K562 (cell line): Measurements from ENCODE around the gene PI4K2A. TPM values are rescaled to one million over a fixed set of nuclear protein-coding genes. Genes with fewer than 3 reads are reported as not detected.

Experiments
- ATAC-seq: fragments of 200-7000 bp; cut with Tn5 transposase; 3 replicates; pipeline ENCODE4 v1.9.1; 2020; ENCODE audit warnings: moderate library complexity
- BruUV-seq: library from RNA; stranded (reverse); fragments of 400-500 nt; replicated peaks from 2 replicates; lab custom pipeline; 2021; lab: Mats Ljungman, UMichigan
- CTCF ChIA-PET: fragments of 300-600 bp; formaldehyde crosslinking; extraction: SDS; loops from one replicate; lab custom pipeline; 2021; ENCODE audit warnings: low intra/inter-chr PET ratio; lab: Yijun Ruan, JAX
- POLR2A ChIA-PET: fragments of 300-600, 350-650 bp; sonication (Branson Sonifier 250); formaldehyde crosslinking; extraction: SDS; loops from one replicate; lab custom pipeline; 2021; ENCODE audit warnings: antibody characterized with exemption, inconsistent platforms; lab: Yijun Ruan, JAX
- DNase-seq, 4 experiments: peaks; one replicate each; pipeline versions ENCODE4 v3.0.0 to v3.0.0-alpha.2; 2011 to 2018; ENCODE audit warnings: low spot score in 3 of 4, mixed read lengths in 3 of 4; ENCODE audit errors: extremely low read depth in 1 of 4
- FAIRE-seq: peaks from 2 replicates; lab custom pipeline; 2011; peaks lifted over from hg19 to GRCh38; lab: Jason Lieb, UNC
- H2AFZ ChIP-seq: 2 replicates; pipeline ENCODE4 v1.6.0; 2011; ENCODE audit warnings: low read depth, low read length, control low read depth, inconsistent platforms
- H3K27ac ChIP-seq: fragments of 200-600 bp; 3 replicates; pipeline ENCODE4 v1.8.0; 2011; ENCODE audit warnings: low read depth, mild to moderate bottlenecking, control low read depth, inconsistent platforms, low read length, moderate library complexity, mixed read lengths; ENCODE audit errors: extremely low read depth
- H3K27me3 ChIP-seq, 2 experiments: fragments of 300-600 bp in 1 of 2; 2 replicates in 1 of 2; 3 replicates in 1 of 2; pipeline versions ENCODE4 v1.6.0 to v1.8.0; 2011; ENCODE audit warnings: inconsistent platforms in 2 of 2, low read length in 2 of 2, mild to moderate bottlenecking in 1 of 2, mixed read lengths in 1 of 2, moderate library complexity in 1 of 2; ENCODE audit not compliant: control insufficient read depth in 2 of 2, insufficient read depth in 2 of 2
- H3K36me3 ChIP-seq: fragments of 300-600 bp; 3 replicates; pipeline ENCODE4 v1.8.0; 2011; ENCODE audit warnings: mild to moderate bottlenecking, low read length, inconsistent platforms; ENCODE audit not compliant: control insufficient read depth, insufficient read depth
- H3K4me1 ChIP-seq, 2 experiments: fragments of 200-600 bp in 1 of 2; replicated peaks in 1 of 2; 2 replicates in 1 of 2; 3 replicates in 1 of 2; pipeline versions ENCODE4 v1.5.1 to v1.8.0; 2011; ENCODE audit warnings: inconsistent platforms in 2 of 2, low read length in 2 of 2, mild to moderate bottlenecking in 1 of 2, mixed read lengths in 1 of 2, moderate library complexity in 1 of 2; ENCODE audit not compliant: control insufficient read depth in 2 of 2, insufficient read depth in 2 of 2
- H3K4me2 ChIP-seq: 2 replicates; pipeline ENCODE4 v1.6.1; 2011; ENCODE audit warnings: low read length, control low read depth, inconsistent platforms, mixed read lengths; ENCODE audit not compliant: insufficient read depth
- H3K4me3 ChIP-seq: fragments of 200-600 bp; sonication (generic), shearing (Covaris generic); 2 replicates; pipeline ENCODE4 v1.5.1; 2016; ENCODE audit warnings: control low read depth, inconsistent platforms
- H3K79me2 ChIP-seq: fragments of 200-600 bp; 3 replicates; pipeline ENCODE4 v1.8.0; 2011; ENCODE audit warnings: low read length, inconsistent platforms; ENCODE audit not compliant: control insufficient read depth, insufficient read depth
- H3K9ac ChIP-seq, 2 experiments: 2 replicates each; pipeline versions ENCODE4 v1.6.0 to v1.6.1; 2011; ENCODE audit warnings: low read depth in 2 of 2, low read length in 2 of 2, control low read depth in 1 of 2, inconsistent platforms in 1 of 2, mild to moderate bottlenecking in 1 of 2, mixed read lengths in 1 of 2; ENCODE audit not compliant: insufficient read depth in 1 of 2
- H3K9me1 ChIP-seq: one replicate; pipeline ENCODE4 v1.6.0; 2011; ENCODE audit warnings: inconsistent platforms, mild to moderate bottlenecking, low read length, moderate library complexity; ENCODE audit not compliant: control insufficient read depth, insufficient read depth
- H3K9me3 ChIP-seq: replicated peaks from 2 replicates; pipeline ENCODE4 v1.5.1; 2011; ENCODE audit warnings: low read depth, low read length, inconsistent platforms; ENCODE audit not compliant: control insufficient read depth, insufficient read depth
- H4K20me1 ChIP-seq: replicated peaks from 2 replicates; pipeline ENCODE4 v1.6.1; 2011; ENCODE audit warnings: low read length, inconsistent platforms, mixed read lengths; ENCODE audit not compliant: control insufficient read depth, insufficient read depth
- ASH1L ChIP-seq: fragments of 450-650 bp; IDR thresholded peaks from 2 replicates; pipeline ENCODE4 v1.6.1; 2018; ENCODE audit warnings: borderline replicate concordance, mild to moderate bottlenecking, low read depth; ENCODE audit not compliant: partially characterized antibody
- BDP1 ChIP-seq: IDR thresholded peaks from 3 replicates; pipeline ENCODE4 v1.6.1; 2011; ENCODE audit not compliant: insufficient read length, insufficient read depth
- C11orf30 ChIP-seq: fragments of 450-650 bp; IDR thresholded peaks from 2 replicates; pipeline ENCODE4 v1.6.1; 2016; ENCODE audit warnings: low read depth, mild to moderate bottlenecking
- CBX5 ChIP-seq: IDR thresholded peaks from 2 replicates; pipeline ENCODE4 v1.6.1; 2014; ENCODE audit warnings: low read depth, borderline replicate concordance
- CTCF ChIP-seq, 3 experiments: IDR thresholded peaks in 2 of 3; conservative IDR thresholded peaks in 1 of 3; 2 replicates each; pipeline ENCODE4 v1.5.1; 2011 to 2012; ENCODE audit warnings: low read length in 3 of 3, mild to moderate bottlenecking in 3 of 3, control low read depth in 2 of 3, improper control_type of control experiment in 1 of 3, inconsistent platforms in 1 of 3, low read depth in 1 of 3, mixed read lengths in 1 of 3, moderate library complexity in 1 of 3; ENCODE audit not compliant: insufficient read depth in 2 of 3
- DACH1 ChIP-seq: fragments of 450-650 bp; IDR thresholded peaks from 2 replicates; pipeline ENCODE4 v1.6.1; 2018; ENCODE audit not compliant: partially characterized antibody
- EHMT2 ChIP-seq: fragments of 450-650 bp; IDR thresholded peaks from 2 replicates; pipeline ENCODE4 v1.6.1; 2018; ENCODE audit warnings: antibody characterized with exemption
- EP400 ChIP-seq: fragments of 450-650 bp; IDR thresholded peaks from 2 replicates; pipeline ENCODE4 v1.6.1; 2017; ENCODE audit warnings: antibody characterized with exemption, mild to moderate bottlenecking, moderate library complexity
- ESRRB ChIP-seq: fragments of 250-450 bp; sonication (Bioruptor Pico); IDR thresholded peaks from 2 replicates; pipeline ENCODE4 v1.5.0; 2020; ENCODE audit warnings: mild to moderate bottlenecking, moderate library complexity, borderline replicate concordance
- HDAC1 ChIP-seq, 2 experiments: fragments of 450-650 bp; IDR thresholded peaks; 2 replicates each; pipeline ENCODE4 v1.6.1; 2016 to 2017; ENCODE audit warnings: inconsistent platforms in 1 of 2, mild to moderate bottlenecking in 1 of 2, moderate library complexity in 1 of 2
- KDM5B ChIP-seq: fragments of 200-600 bp; sonication (generic); IDR thresholded peaks from 2 replicates; pipeline ENCODE4 v1.6.1; 2012; ENCODE audit warnings: low read depth, mild to moderate bottlenecking, moderate library complexity, low read length, control low read depth, inconsistent platforms; ENCODE audit not compliant: insufficient replicate concordance
- MAFG ChIP-seq: fragments of 450-650 bp; conservative IDR thresholded peaks from 2 replicates; pipeline ENCODE4 v1.6.1; 2016; ENCODE audit warnings: missing genetic modification characterization, missing compliant biosample characterization
- MNT ChIP-seq, 2 experiments: fragments of 450-650 bp; conservative IDR thresholded peaks; 2 replicates each; pipeline ENCODE4 v1.6.1; 2017; ENCODE audit warnings: mild to moderate bottlenecking in 2 of 2, moderate library complexity in 2 of 2
- NFE2 ChIP-seq: IDR thresholded peaks from 2 replicates; pipeline ENCODE4 v1.6.1; 2014; ENCODE audit warnings: antibody characterized with exemption, low read depth
- NFIX ChIP-seq: fragments of 250-450 bp; sonication (Bioruptor Pico); IDR thresholded peaks from 2 replicates; pipeline ENCODE4 v1.4.0; 2020; ENCODE audit warnings: low read depth, mild to moderate bottlenecking, moderate library complexity
- NFXL1 ChIP-seq: fragments of 450-650 bp; formaldehyde crosslinking; IDR thresholded peaks from 2 replicates; pipeline ENCODE4 v1.4.0; 2021; ENCODE audit warnings: mild to moderate bottlenecking
- NR2C1 ChIP-seq, 2 experiments: fragments of 450-650 bp; IDR thresholded peaks; 2 replicates each; pipeline ENCODE4 v1.6.1; 2017; ENCODE audit warnings: mild to moderate bottlenecking in 2 of 2, antibody characterized with exemption in 1 of 2, inconsistent platforms in 1 of 2, missing compliant biosample characterization in 1 of 2, missing genetic modification characterization in 1 of 2
- SMARCC2 ChIP-seq: fragments of 450-650 bp; IDR thresholded peaks from 2 replicates; pipeline ENCODE4 v1.6.1; 2017; ENCODE audit warnings: antibody characterized with exemption, moderate library complexity, mild to moderate bottlenecking, low read depth
- TCF3 ChIP-seq: sonication (generic); formaldehyde crosslinking; IDR thresholded peaks from 2 replicates; pipeline ENCODE4 v1.4.0; 2020; ENCODE audit warnings: mild to moderate bottlenecking, missing genetic modification reagents
- ZFP36 ChIP-seq: fragments of 150-350 bp; IDR thresholded peaks from 2 replicates; pipeline ENCODE4 v1.6.1; 2018; ENCODE audit warnings: low read length, low read depth; ENCODE audit not compliant: partially characterized antibody
- ZNF3 ChIP-seq: fragments of 250-450 bp; sonication (Bioruptor Pico); IDR thresholded peaks from 2 replicates; pipeline ENCODE4 v1.5.0; 2021; ENCODE audit warnings: mild to moderate bottlenecking, moderate library complexity
- ZNF316 ChIP-seq: fragments of 450-650 bp; IDR thresholded peaks from 2 replicates; pipeline ENCODE4 v1.6.1; 2016
- WGBS: fragments of 100-300 bp; shearing (Covaris generic); methylation state at CpG from one replicate; pipeline ENCODE4 v1.1.6; 2016; ENCODE audit warnings: low coverage, mixed read lengths; ENCODE audit not compliant: insufficient coverage; ENCODE audit errors: missing lambda C conversion rate; 5-methylcytosine and 5-hydroxymethylcytosine counted together
- in situ Hi-C: fragments of 300-500 bp; cut with MboI; formaldehyde crosslinking; loops from 4 replicates; pipeline ENCODE4 v1.15.0; 2018; ENCODE audit warnings: inconsistent platforms, mixed read lengths
- intact Hi-C: fragments of 100-400 bp; cut with micrococcal nuclease; formaldehyde crosslinking; loops from 2 replicates; pipeline ENCODE4 v1.14.2; 2022
- polyA plus RNA-seq, 8 experiments: library from polyadenylated mRNA; depleted of rRNA in 4 of 8; stranded (reverse) in 5 of 8; unstranded in 3 of 8; fragments of >200 nt; fragmentation: Nextera tagmentation in 2 of 8; fragmentation: Illumina TruSeq in 1 of 8; extraction: Ambion mirVana in 2 of 8; extraction: Trizol in 1 of 8; gene quantifications; 2 replicates each; pipeline versions ENCODE4 v1.2.1 to v1.2.3, GENCODE V29; 2011 to 2014; ENCODE audit warnings: inconsistent platforms in 1 of 8, missing spikeins in 1 of 8
- total RNA-seq, 7 experiments: library from RNA; depleted of rRNA in 6 of 7; stranded (reverse); fragments of >200 nt in 6 of 7; fragmentation: Illumina TruSeq in 2 of 7; extraction: Trizol in 2 of 7; gene quantifications; 2 replicates each; pipeline versions ENCODE4 v1.2.1 to v1.2.3, GENCODE V29; 2011 to 2021; ENCODE audit warnings: low replicate concordance in 1 of 7

PI4K2A gene
- total and polyA plus RNA-seq, 9 of the 15 experiments (the other 6 are each of a cell fraction or from before 2014, with no cell fraction given) = 4.4 to 28.4 (median 16.5) TPM

GRCh38 chr10:97651773-97652172 lies 11.3 kb downstream of the PI4K2A start:
- POLR2A ChIA-PET = no interaction called here
- H3K79me2 ChIP-seq = peaks cover 53% of the 10 kb centered on the region
- FAIRE-seq (no peak), DNase-seq (no peak), ATAC-seq (no peak)
- H3K9me3 ChIP-seq = no peaks in the 10 kb centered on the region
- CTCF ChIA-PET = no interaction called here
- WGBS = 56% methylated on average over 3 of the region's 3 CpGs
- H3K4me2 ChIP-seq = no peak overlapping the region
- H3K27ac ChIP-seq = peak overlapping the region; percentile 59; the same call in 2 of the 3 replicates
- peaks cover 68% of the 10 kb centered on the region for H3K36me3 ChIP-seq
- no peaks in the 10 kb centered on the region for H3K27me3 ChIP-seq
- intact Hi-C loops = no loop called here
- H3K4me3 ChIP-seq = no peak overlapping the region
- in situ Hi-C loops = no loop called here
- H3K9me1 ChIP-seq = no peaks in the 10 kb centered on the region
- H2AFZ ChIP-seq = no peak overlapping the region
- peaks cover 15 to 62% of the 10 kb centered on the region in 2 experiments for H3K4me1 ChIP-seq
- no TSS peak for BruUV-seq
- no peak overlapping the region for H3K9ac ChIP-seq
- no peaks in the 10 kb centered on the region for H4K20me1 ChIP-seq
- TF ChIP-seq CTCF (IDR thresholded peaks at IDR 0.05 in 2 of 3, conservative IDR thresholded peaks at IDR 0.05 in 1 of 3; ENCODE audit: insufficient read depth in 2 of 3, low read depth in 1 of 3, low read length in 3 of 3) (no peak), SMARCC2 (no peak), NR2C1 (IDR thresholded peaks at IDR 0.05) (no peak), NR2C1 (tag; IDR thresholded peaks at IDR 0.05) (no peak), ZNF316 (peak; percentile 73), NFIX (CRISPR knock-in tag) (no peak), KDM5B (no peak), ASH1L (no peak), NFXL1 (no peak), ZFP36 (no peak), NFE2 (peak; percentile 60), ESRRB (no peak), ZNF3 (CRISPR knock-in tag) (no peak), EP400 (no peak), MNT (conservative IDR thresholded peaks at IDR 0.05) (no peak), EHMT2 (no peak), DACH1 (no peak), TCF3 (CRISPR knock-in tag) (no peak), HDAC1 (IDR thresholded peaks at IDR 0.05) (no peak), MAFG (tag) (peak; percentile 51), CBX5 (no peak), BDP1 (no peak), C11orf30 (peak; percentile 53; the same call in 1 of the 2 replicates)
